Measurements from ENCODE around the gene IPCEF1.
"Not testable (repeated sequence)": the region's sequence is repeated elsewhere in the genome, so short reads cannot be mapped to it uniquely, and the experiment has no call there.

IPCEF1 gene

DNA sequence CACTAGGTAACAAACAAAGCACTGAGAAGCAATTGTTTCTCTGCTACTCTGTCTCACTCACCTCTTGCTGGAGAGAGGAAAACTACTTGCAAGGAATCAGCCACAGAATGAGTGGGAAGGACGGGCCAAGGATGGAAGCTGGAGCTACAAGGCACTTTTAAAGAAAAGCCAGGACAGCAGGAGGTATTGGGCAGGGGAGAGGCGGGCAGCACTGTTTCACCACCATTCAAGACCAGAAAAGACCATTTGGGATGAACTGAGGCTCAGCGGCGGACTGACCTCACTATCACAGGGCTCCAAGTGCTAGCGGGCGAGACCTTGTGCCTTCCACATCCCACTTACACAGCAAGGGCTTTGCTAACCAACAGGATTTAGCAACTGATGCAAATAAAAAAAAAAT, 137.4 kb downstream of the IPCEF1 start:
- DNase-seq (ENCODE audit: low spot score) = no peak

DNA sequence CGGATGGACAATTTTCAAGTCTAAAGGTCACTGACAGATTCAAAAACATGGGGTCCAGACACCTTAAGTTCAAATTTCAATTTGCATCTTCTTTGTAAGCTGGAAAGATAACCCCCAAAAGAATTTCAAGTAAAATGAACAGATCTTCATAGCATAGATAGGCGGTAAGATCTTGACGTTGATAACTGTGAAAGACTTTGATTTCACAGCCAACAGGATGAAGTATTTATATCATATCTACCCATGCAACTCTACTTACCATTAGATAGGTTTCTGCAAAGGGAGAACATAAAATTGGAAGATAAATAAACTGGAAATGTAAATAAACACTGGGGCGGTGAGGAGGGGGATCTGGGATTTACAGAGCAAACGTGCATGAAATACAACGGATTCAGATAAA, 137.8 kb downstream of the IPCEF1 start:
- DNase-seq (ENCODE audit: low spot score) = no peak

DNA sequence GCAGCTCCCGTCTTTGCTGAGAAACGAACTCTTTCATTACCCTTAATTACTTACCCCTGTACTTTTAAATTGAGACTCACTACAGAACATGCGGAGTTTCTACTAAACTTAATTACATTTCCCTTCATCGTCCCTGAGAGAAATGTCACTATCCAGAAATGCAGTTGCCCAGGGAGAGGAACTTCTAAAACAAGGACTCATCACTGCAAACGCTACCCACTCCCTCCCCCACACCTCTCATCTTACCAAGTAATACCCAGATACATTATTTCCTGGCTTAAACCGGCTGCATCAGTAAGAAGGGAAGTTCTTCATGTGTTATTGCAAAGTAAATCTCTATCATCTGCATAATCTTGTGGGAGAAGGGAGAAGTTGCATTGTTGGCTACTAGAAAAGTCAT, 138.3 kb downstream of the IPCEF1 start:
- no peak for DNase-seq (ENCODE audit: low spot score)

DNA sequence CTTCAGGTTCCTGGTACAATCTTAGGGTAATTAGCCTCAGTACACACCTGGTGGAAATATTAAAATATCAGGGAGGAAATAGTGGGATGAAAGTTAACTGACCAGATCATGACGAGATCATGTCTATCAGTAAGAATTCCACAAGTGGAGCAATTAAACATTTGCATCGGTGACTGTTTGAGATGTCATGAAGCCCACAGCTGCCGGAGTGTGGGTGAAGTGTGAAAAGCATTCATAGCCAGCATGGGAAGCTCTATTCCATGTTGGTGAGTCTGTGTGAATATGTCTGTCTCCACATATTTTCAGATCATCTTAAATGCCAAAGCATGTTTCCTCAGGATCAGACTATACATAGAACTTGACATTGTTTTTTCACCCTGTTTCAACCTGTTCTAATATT, 142.8 kb downstream of the IPCEF1 start:
- DNase-seq (ENCODE audit: low spot score) = no peak

DNA sequence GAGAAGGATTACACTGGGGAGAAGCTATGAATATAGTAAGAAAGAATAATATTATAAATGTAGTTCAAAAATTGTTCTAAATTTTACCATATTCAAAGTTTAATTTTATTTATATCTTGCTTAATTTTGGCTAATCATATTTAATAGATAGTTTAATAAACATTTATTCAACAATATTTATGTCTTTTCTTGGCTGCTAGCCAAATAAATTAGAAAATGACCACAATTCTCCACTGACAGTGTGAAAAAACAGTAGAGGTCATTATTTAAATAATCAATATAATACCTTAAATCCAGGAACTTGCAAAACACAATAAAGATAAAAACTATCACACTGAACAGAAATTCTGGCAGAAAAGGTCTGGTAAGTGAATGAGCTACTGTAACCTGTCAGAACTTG, 145.9 kb downstream of the IPCEF1 start:
- no peak for DNase-seq (ENCODE audit: low spot score)

DNA sequence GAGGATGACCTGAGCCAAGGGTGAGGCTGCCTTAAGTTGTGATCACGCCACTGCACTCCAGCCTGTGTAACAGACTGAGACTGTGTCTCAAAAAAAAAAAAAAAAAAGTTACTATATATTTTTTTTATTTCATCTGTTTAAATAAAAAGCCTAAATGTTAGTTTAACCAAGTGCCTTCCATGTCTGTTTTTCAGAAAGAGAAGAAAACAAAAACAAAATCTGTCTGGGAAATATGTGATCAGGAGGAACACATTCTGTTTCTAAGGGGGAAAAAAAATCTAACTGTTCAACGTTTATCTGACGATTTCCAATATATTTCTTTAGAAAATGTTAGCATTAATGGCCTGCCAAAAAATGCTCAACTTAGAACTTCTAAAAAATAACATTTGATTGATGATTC, 147.0 kb downstream of the IPCEF1 start:
- DNase-seq (ENCODE audit: low spot score) = no peak

DNA sequence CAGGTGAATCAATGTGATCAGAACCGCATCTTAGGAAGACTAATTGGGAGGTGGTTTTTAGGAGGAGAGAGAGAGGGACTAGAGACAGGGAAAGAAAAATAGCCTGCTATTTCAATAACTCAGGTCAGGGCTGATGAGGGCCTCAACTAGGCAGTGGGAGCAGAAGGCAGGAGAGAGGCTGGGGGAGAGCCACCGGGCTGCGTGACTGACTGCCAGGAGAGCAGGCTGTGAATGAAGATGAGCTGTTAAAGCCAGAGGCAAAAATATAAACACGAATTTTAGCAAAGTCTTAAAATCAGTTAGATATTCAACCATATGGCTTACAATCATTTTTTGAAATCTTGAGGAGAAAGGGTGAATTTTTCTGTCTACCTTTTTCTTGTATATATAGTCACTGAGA, 149.6 kb downstream of the IPCEF1 start:
- DNase-seq (ENCODE audit: low spot score) = no peak

DNA sequence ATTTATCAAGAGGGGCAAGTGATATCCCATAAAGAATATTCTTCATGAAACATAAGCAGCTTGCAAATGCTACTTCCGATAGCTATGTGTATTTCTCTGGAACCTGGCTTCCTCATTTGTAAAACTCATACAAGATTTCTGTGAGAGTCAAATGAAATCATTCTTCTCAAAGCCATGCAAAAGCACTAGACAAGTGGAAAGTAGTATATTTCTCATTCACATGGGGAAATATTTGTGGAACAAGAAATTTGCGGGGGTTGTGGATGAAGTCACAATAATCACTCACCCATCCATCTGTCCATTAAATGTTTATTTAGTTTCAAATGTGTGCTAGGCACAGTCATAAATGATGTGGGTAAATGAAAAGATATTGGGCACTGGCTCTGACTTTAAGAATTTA, 150.5 kb downstream of the IPCEF1 start:
- DNase-seq (ENCODE audit: low spot score) = no peak

DNA sequence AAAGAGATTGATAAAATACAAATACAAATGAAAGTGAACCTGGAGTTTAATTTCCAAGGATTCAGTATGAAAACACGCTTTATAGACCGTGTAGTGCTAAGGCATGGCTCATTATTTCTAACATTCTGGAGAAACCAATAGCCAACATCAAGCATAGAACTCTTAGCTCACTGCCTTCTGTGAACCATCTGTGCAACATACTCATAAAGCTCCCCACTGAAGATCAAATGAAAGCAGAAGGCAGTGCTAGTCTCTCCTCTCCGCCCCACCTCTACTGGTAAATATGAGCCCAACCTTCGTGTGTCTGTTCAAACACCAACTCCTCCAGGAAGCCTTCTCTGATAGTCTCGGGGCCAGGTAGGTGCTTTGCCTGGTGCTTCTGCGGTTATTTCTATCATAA, 153.6 kb downstream of the IPCEF1 start:
- no peak for DNase-seq (ENCODE audit: low spot score)

DNA sequence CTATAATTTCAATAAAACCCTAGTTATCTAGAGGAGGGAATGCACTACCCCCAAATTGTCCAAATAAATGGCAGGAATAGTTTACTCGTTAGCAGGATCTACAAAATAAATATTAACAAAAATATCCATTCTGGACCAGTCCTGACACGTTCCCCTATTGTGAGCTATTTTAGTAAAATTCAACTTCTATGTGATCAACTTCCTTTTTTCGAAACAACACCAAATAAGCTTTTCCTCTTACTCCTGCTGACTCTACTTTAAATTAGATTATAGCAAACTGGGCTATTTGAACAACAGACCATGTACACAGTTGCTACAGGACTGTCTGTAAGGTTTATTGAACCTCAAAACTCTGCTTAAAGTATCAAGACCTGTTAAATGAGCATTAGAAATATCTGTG, 154.3 kb downstream of the IPCEF1 start:
- DNase-seq (ENCODE audit: low spot score) = no peak

DNA sequence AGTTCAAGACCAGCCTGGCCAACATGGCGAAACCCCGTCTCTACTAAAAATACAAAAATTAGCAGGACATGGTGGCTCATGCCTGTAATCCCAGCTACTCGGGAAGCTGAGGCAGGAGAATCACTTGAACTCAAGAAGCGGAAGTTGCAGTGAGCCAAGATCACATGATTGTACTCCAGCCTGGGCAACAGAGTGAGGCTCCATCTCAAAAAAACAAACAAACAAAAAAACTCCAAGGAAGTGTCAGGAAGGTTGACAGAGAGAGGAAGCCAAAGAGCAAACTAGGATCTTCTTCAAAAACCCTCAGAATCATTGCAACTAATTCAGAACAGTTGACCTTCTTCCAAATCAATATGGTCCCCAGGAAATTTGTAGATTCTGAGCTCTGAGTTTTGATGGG, 154.9 kb downstream of the IPCEF1 start:
- DNase-seq (ENCODE audit: low spot score) = not testable (repeated sequence)

DNA sequence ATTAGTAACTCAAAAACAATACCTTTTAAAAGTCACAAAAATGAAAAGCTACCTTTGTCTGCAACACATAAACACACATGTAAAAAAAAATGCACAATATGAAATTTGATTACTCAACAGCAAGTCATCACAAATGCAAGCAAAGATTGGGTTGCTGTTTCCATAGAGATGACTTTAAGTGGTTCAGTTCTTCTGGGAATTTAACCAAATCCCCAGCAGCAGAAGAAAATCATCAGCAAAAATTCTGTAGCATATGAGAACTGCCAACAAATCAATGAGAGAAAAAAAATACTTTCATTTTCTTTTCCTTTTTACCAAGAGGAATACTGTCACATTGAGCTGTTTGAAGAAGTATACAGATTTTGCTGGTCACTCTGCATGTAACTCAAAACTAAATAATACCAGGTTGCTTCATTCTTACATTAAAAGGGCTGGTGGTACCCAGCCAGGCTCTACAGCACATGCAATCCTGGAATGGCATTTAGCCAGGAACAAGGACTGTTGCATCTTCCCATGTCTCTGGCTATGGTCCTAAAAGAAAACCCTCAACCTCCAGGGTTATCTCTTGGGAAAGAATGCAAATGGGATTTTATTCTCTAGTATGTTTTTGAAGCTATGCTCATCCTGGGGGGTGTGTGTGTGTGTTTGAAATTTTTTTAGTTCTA, 159.3 kb downstream of the IPCEF1 start:
- DNase-seq (ENCODE audit: low spot score) = no peak

DNA sequence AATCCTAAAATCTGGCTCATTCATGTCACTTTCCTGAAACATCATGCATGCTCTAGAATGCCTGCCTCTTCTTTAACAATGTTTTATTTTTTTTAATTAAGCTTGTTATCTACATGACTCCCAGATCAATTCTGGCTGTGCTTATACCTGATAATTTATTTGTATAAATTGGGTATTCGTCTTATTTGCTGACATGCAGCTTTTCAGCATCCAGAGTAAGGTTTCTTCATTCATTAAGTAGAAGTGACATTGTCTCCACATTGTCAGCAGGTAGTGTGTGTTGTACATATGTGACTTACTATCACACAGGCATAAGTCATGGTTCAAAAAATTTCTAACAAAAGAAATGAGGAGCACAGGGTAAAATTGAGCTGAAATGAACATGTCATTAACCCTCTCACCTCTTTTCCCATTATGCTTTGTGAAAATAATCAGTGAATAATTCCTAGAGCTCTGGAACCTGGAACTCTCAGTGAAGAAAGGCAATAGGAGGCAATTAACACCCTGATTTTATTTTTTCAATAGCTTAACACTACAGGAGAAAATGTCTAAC, 160.2 kb downstream of the IPCEF1 start:
- no peak for DNase-seq (ENCODE audit: low spot score)

DNA sequence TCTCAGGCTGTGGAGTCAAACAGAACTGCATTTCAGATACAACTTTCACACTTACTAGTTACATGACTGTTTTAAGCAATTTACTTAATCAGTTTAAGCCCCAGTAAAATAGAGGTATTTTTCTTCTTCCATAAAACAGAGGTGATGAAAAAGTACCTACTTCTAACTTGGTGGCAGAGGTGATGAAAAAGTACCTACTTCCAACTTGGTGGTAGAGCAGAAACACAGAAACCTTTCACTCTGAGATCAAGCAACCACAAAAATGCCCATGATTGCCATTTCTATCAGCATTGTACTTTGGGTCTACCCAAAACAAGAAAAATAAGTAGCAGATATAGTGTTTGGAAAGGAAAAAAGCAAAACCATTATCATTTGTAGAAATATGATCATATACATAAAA, 168.9 kb downstream of the IPCEF1 start:
- DNase-seq (ENCODE audit: low spot score) = no peak

DNA sequence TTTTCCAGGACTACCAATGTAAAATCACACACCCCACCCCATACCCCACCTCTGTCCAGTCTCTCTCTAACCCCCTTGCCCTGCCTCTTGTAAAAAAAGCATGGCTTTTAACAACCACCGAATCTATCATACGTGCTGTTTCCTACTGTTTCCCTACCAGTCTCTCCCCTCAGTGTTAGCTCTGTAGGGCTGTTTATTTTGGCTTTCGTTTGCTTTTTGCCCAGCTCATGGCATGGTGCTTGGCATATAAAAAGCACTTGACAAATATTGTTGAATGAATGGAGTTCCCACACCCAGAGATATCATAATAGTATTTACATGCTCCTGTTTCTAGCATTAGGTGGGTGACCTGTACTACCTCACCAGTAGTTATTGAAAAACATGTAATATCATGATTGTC, 169.4 kb downstream of the IPCEF1 start:
- DNase-seq (ENCODE audit: low spot score) = no peak

DNA sequence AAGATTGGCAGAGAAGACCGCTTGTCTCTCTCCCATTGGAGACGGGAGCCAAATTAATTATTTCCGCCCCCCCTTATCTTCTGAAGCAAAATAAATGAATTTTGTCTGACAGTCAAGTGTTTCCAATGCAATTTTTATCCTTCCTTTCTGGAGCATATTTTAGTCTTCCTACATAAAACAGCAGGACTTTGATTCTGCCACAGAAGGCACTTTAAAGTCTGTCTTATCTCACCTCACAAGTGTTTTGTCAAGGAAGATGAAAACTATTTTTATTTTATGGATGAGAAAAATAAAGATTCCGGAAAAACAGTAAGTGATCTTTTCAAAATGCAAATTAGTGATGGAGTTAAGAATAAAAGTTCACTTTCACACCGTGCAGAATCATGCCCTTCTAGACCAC, 177.2 kb downstream of the IPCEF1 start:
- DNase-seq (ENCODE audit: low spot score) = no peak

DNA sequence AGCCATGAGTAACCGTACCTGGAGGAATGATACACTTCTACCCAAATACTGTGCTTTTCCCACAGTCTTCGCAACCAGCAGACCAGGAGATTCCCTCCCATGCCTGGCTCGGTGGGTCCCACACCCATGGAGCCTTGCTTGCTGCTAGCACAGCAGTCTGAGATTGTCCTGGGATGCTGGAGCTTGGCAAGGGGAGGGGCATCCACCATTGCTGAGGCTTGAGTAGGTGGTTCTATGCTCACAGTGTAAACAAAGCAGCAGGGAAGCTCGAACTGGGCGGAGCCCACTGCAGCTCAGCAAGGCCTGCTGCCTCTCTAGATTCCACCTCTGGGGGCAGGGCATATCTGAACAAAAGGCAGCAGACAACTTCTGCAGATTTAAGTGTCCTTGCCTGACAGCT, 184.2 kb downstream of the IPCEF1 start:
- not testable (repeated sequence) for DNase-seq (ENCODE audit: low spot score)

DNA sequence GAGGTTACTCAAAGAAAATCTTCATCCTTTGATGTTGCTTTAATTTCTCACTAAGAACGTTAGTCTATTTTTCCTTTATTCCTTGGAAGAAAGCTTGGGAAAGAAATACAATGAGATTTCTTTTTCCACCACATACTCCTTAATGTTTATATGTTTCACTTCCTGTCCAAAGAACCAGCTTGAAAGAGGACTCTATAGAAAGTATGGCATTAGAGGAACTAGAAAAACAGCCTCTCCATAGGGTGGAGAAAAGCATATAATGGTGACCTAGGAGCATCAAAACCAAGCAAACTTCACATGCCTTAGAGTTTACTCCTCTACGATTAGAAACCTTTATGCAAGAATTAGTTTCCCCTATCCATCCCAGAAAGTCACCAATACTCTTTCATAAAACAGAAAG, 186.5 kb downstream of the IPCEF1 start:
- DNase-seq (ENCODE audit: low spot score) = no peak

DNA sequence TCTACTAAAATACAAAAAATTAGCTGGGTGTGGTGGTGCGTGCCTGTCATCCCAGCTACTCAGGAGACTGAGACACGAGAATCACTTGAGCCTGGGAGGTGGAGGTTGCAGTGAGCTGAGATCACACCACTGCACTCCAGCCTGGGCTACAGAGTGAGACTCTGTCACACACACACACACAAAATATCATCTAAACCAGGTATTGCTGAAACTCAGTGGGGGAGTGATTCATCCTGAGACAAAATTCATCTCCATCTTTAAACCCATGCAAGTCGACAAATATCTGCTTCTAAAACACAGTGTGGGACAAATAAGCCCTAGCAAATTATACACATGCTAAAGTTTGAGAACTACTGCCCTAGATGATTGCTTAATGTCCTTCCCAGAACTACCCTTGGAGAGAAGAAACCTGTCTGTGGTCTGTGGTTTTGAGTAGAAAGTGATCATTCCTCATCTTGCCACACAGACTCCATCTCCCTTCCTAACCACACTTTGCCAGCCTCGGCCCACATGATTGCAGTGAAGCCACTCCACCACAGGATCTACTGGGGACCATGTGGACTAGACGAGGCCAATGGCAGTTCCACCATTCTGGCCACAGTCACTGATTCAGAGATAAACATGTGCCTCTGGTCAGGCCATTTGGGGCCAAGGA, 187.3 kb downstream of the IPCEF1 start:
- no peak for DNase-seq (ENCODE audit: low spot score)

DNA sequence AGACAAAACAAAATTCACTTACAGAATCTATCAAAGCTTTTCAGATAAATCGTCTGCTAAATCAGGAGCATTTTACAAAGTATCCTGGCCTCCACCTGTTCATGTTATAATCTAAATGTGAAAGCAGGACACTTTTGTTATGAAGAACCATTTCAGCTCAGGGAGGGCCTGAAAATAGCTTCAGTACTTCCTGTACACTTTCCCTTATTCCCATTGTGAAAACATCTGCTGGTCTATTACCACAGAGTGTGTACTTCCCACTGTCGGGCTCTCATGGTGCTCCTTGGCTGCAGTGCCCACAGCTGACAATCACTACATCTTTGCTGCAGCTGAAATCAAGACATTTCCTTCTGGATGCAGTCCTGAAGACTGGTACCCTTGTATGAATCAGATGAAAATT, 189.5 kb downstream of the IPCEF1 start:
- no peak for DNase-seq (ENCODE audit: low spot score)

DNA sequence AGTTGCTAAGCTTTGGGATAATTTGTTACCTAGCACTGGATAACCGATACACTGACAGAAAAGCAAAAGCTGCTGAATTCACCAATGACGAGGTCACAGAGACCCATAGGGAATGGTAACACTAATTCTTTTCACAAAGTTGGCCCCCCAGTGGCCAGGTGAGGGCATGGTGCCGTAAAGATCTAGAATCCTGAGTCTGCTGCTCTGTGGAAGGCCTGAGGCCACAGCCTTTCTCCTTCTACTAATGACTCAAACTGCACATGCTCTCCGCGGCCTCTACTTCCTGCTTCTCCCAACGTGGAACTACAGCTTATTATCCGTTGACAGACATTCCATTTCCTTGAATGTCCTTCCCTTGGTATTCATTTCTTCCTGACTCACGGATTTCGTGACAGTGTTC, 190.5 kb downstream of the IPCEF1 start:
- DNase-seq (ENCODE audit: low spot score) = no peak

DNA sequence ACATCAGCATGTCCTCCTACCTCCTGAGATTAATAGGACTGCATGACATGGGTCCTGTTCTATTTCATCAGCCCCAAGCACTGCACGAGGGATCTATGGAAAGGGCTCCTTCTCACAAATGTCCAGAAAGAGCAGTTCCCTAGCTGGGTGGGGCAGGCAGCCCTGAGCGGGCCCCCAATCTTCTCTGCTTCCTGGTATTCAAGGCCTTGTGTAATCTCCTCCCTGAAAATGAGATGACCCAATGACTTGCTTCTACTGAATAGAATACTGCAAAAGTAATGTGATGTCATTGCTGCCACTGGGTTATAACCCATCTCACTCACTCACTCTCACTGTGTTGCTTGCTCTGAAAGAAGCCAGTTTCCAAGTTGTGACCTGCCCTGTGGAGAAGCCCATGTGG, 191.1 kb downstream of the IPCEF1 start:
- DNase-seq (ENCODE audit: low spot score) = no peak

DNA sequence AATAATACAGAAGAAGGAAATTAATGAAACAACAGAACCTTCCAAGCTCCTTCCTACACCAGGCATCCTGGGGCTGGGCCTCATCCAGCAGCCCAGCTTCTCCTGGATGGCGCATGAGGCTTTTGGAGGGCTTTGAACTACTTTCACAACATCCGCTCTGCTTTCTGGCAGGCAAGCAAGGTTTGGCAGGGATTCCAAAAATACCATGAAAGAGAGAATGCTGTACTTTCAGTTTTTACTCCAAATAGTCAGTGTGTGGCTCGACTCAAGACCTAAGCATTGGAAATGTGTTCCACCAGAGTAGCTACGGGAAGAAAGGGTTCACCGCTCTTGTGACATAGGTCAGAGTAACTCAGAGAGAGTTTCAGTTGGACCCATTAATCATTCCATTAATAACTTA, 192.2 kb downstream of the IPCEF1 start:
- DNase-seq (ENCODE audit: low spot score) = no peak

DNA sequence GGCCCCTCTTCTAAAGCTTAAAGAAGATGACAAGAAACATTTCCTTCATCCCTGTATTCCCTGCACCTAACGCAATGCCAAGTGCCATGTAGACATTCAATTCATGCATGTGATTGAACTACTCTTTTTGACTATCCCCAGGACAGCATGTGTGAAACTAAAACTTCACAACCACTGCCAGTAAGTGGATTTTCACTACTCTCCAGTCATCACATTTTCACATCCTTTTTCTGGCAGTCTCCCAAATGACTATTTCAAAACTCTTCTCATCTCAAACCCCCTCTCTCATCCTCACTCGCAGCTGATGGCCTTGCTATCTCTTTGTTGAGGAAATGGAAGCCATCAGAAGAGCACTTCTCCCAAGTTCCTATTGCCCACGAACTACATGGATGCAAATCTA, 194.9 kb downstream of the IPCEF1 start:
- no peak for DNase-seq (ENCODE audit: low spot score)
